GDM1 (cell line): Measurements from ENCODE around the gene PRSS12.

Source experiments
- DNase-seq: peaks from one replicate; lab custom pipeline; 2025; lab: John Stamatoyannopoulos, UW

PRSS12 gene

GRCh38 chr4:118356111-118356510 is 3.3 kb upstream of the PRSS12 start:
- DNase-seq, result no peak

GRCh38 chr4:118354913-118355312 is 2.1 kb upstream of the PRSS12 start:
- no peak for DNase-seq

GRCh38 chr4:118353534-118354030 is 779 bp upstream of the PRSS12 start:
- DNase-seq, result no peak

GRCh38 chr4:118351851-118352827 is 664 bp downstream of the PRSS12 start:
- DNase-seq, result no peak

- DNase-seq, result no peak
Observed at GRCh38 chr4:118350961-118351360, 1.8 kb downstream of the PRSS12 start.

- DNase-seq, result no peak
Observed at GRCh38 chr4:118348886-118349285, 3.9 kb downstream of the PRSS12 start.

GRCh38 chr4:118346495-118346894 is 6.3 kb downstream of the PRSS12 start:
- DNase-seq, result no peak

GRCh38 chr4:118345813-118346212 is 7.0 kb downstream of the PRSS12 start:
- no peak for DNase-seq

- no peak for DNase-seq
Observed at GRCh38 chr4:118344801-118345200, 8.0 kb downstream of the PRSS12 start.

- no peak for DNase-seq
Observed at GRCh38 chr4:118343501-118343900, 9.3 kb downstream of the PRSS12 start.

- no peak for DNase-seq
Observed at GRCh38 chr4:118340109-118340508, 12.7 kb downstream of the PRSS12 start.

- DNase-seq, result no peak
Observed at GRCh38 chr4:118338981-118339765, 13.6 kb downstream of the PRSS12 start.

- DNase-seq, result no peak
Observed at GRCh38 chr4:118338518-118338917, 14.3 kb downstream of the PRSS12 start.

GRCh38 chr4:118337954-118338353 is 14.8 kb downstream of the PRSS12 start:
- DNase-seq, result no peak

- DNase-seq, result no peak
Observed at GRCh38 chr4:118335774-118336173, 17.0 kb downstream of the PRSS12 start.

- DNase-seq, result no peak
Observed at GRCh38 chr4:118335324-118335723, 17.5 kb downstream of the PRSS12 start.

- no peak for DNase-seq
Observed at GRCh38 chr4:118331352-118331751, 21.5 kb downstream of the PRSS12 start.

GRCh38 chr4:118329849-118330248 is 23.0 kb downstream of the PRSS12 start:
- DNase-seq, result no peak

GRCh38 chr4:118327554-118328241 is 25.1 kb downstream of the PRSS12 start:
- DNase-seq, result no peak

GRCh38 chr4:118326585-118326984 is 26.2 kb downstream of the PRSS12 start:
- DNase-seq, result no peak

- no peak for DNase-seq
Observed at GRCh38 chr4:118325431-118325830, 27.4 kb downstream of the PRSS12 start.

GRCh38 chr4:118322831-118323502 is 29.8 kb downstream of the PRSS12 start:
- DNase-seq, result no peak
